K562 (cell line): ENCODE results near the gene HRG. TPM values are rescaled to one million over a fixed set of nuclear protein-coding genes. Genes with fewer than 3 reads are reported as not detected.

Experiments
- ATAC-seq: fragments of 200-7000 bp; cut with Tn5 transposase; 3 replicates; pipeline ENCODE4 v1.9.1; 2020; ENCODE audit warnings: moderate library complexity
- Bru-seq: library from RNA; stranded (reverse); fragments of 400-500 nt; gene quantifications from one replicate; lab custom pipeline; 2021; lab: Mats Ljungman, UMichigan
- BruChase-seq, 2 experiments: library from RNA; stranded (reverse); fragments of 400-500 nt; gene quantifications; one replicate each; lab custom pipeline; 2021; lab: Mats Ljungman, UMichigan
- BruUV-seq: library from RNA; stranded (reverse); fragments of 400-500 nt; replicated peaks from 2 replicates; lab custom pipeline; 2021; lab: Mats Ljungman, UMichigan
- CTCF ChIA-PET: fragments of 300-600 bp; formaldehyde crosslinking; extraction: SDS; loops from one replicate; lab custom pipeline; 2021; ENCODE audit warnings: low intra/inter-chr PET ratio; lab: Yijun Ruan, JAX
- POLR2A ChIA-PET: fragments of 300-600, 350-650 bp; sonication (Branson Sonifier 250); formaldehyde crosslinking; extraction: SDS; loops from one replicate; lab custom pipeline; 2021; ENCODE audit warnings: antibody characterized with exemption, inconsistent platforms; lab: Yijun Ruan, JAX
- DNase-seq, 4 experiments: peaks; one replicate each; pipeline versions ENCODE4 v3.0.0 to v3.0.0-alpha.2; 2011 to 2018; ENCODE audit warnings: low spot score in 3 of 4, mixed read lengths in 3 of 4; ENCODE audit errors: extremely low read depth in 1 of 4
- FAIRE-seq: peaks from 2 replicates; lab custom pipeline; 2011; peaks lifted over from hg19 to GRCh38; lab: Jason Lieb, UNC
- H2AFZ ChIP-seq: 2 replicates; pipeline ENCODE4 v1.6.0; 2011; ENCODE audit warnings: low read depth, low read length, control low read depth, inconsistent platforms
- H3K27ac ChIP-seq: fragments of 200-600 bp; 3 replicates; pipeline ENCODE4 v1.8.0; 2011; ENCODE audit warnings: low read depth, mild to moderate bottlenecking, control low read depth, inconsistent platforms, low read length, moderate library complexity, mixed read lengths; ENCODE audit errors: extremely low read depth
- H3K27me3 ChIP-seq, 2 experiments: fragments of 300-600 bp in 1 of 2; 2 replicates in 1 of 2; 3 replicates in 1 of 2; pipeline versions ENCODE4 v1.6.0 to v1.8.0; 2011; ENCODE audit warnings: inconsistent platforms in 2 of 2, low read length in 2 of 2, mild to moderate bottlenecking in 1 of 2, mixed read lengths in 1 of 2, moderate library complexity in 1 of 2; ENCODE audit not compliant: control insufficient read depth in 2 of 2, insufficient read depth in 2 of 2
- H3K36me3 ChIP-seq: fragments of 300-600 bp; 3 replicates; pipeline ENCODE4 v1.8.0; 2011; ENCODE audit warnings: mild to moderate bottlenecking, low read length, inconsistent platforms; ENCODE audit not compliant: control insufficient read depth, insufficient read depth
- H3K4me1 ChIP-seq, 2 experiments: fragments of 200-600 bp in 1 of 2; replicated peaks in 1 of 2; 2 replicates in 1 of 2; 3 replicates in 1 of 2; pipeline versions ENCODE4 v1.5.1 to v1.8.0; 2011; ENCODE audit warnings: inconsistent platforms in 2 of 2, low read length in 2 of 2, mild to moderate bottlenecking in 1 of 2, mixed read lengths in 1 of 2, moderate library complexity in 1 of 2; ENCODE audit not compliant: control insufficient read depth in 2 of 2, insufficient read depth in 2 of 2
- H3K4me2 ChIP-seq: 2 replicates; pipeline ENCODE4 v1.6.1; 2011; ENCODE audit warnings: low read length, control low read depth, inconsistent platforms, mixed read lengths; ENCODE audit not compliant: insufficient read depth
- H3K4me3 ChIP-seq: fragments of 200-600 bp; sonication (generic), shearing (Covaris generic); 2 replicates; pipeline ENCODE4 v1.5.1; 2016; ENCODE audit warnings: control low read depth, inconsistent platforms
- H3K79me2 ChIP-seq: fragments of 200-600 bp; 3 replicates; pipeline ENCODE4 v1.8.0; 2011; ENCODE audit warnings: low read length, inconsistent platforms; ENCODE audit not compliant: control insufficient read depth, insufficient read depth
- H3K9ac ChIP-seq, 2 experiments: 2 replicates each; pipeline versions ENCODE4 v1.6.0 to v1.6.1; 2011; ENCODE audit warnings: low read depth in 2 of 2, low read length in 2 of 2, control low read depth in 1 of 2, inconsistent platforms in 1 of 2, mild to moderate bottlenecking in 1 of 2, mixed read lengths in 1 of 2; ENCODE audit not compliant: insufficient read depth in 1 of 2
- H3K9me1 ChIP-seq: one replicate; pipeline ENCODE4 v1.6.0; 2011; ENCODE audit warnings: inconsistent platforms, mild to moderate bottlenecking, low read length, moderate library complexity; ENCODE audit not compliant: control insufficient read depth, insufficient read depth
- H3K9me3 ChIP-seq: replicated peaks from 2 replicates; pipeline ENCODE4 v1.5.1; 2011; ENCODE audit warnings: low read depth, low read length, inconsistent platforms; ENCODE audit not compliant: control insufficient read depth, insufficient read depth
- H4K20me1 ChIP-seq: replicated peaks from 2 replicates; pipeline ENCODE4 v1.6.1; 2011; ENCODE audit warnings: low read length, inconsistent platforms, mixed read lengths; ENCODE audit not compliant: control insufficient read depth, insufficient read depth
- ARNT ChIP-seq, 2 experiments: fragments of 450-650 bp; IDR thresholded peaks; 2 replicates each; pipeline ENCODE4 v1.6.1; 2016; ENCODE audit warnings: mild to moderate bottlenecking in 1 of 2
- E2F6 ChIP-seq, 2 experiments: IDR thresholded peaks; 2 replicates each; pipeline ENCODE4 v1.6.1; 2011; ENCODE audit warnings: borderline replicate concordance in 1 of 2, control low read depth in 1 of 2, low read depth in 1 of 2, low read length in 1 of 2, mild to moderate bottlenecking in 1 of 2, mixed read lengths in 1 of 2, moderate library complexity in 1 of 2; ENCODE audit not compliant: insufficient read depth in 1 of 2, insufficient read length in 1 of 2, poor library complexity in 1 of 2, severe bottlenecking in 1 of 2; ENCODE audit errors: extremely low read depth in 1 of 2
- ERF ChIP-seq: fragments of 450-650 bp; formaldehyde crosslinking; IDR thresholded peaks from 2 replicates; pipeline ENCODE4 v1.4.0; 2020; ENCODE audit warnings: mild to moderate bottlenecking, mixed read lengths
- GTF2A2 ChIP-seq: IDR thresholded peaks from 2 replicates; pipeline ENCODE4 v1.6.1; 2016; ENCODE audit warnings: mild to moderate bottlenecking, missing genetic modification characterization, missing compliant biosample characterization
- MEF2A ChIP-seq: IDR thresholded peaks from 2 replicates; pipeline ENCODE4 v1.6.1; 2011; ENCODE audit warnings: low read depth, mild to moderate bottlenecking, low read length, moderate library complexity; ENCODE audit not compliant: control insufficient read depth
- MLX ChIP-seq, 2 experiments: fragments of 450-650 bp in 1 of 2; sonication (generic) in 1 of 2; formaldehyde crosslinking; conservative IDR thresholded peaks; 2 replicates each; pipeline versions ENCODE4 v1.4.0 to v1.8.1; 2020 to 2022; ENCODE audit warnings: mild to moderate bottlenecking in 1 of 2, missing genetic modification reagents in 1 of 2
- NCOA1 ChIP-seq: fragments of 450-650 bp; IDR thresholded peaks from 2 replicates; pipeline ENCODE4 v1.6.1; 2016; ENCODE audit warnings: low read depth
- PATZ1 ChIP-seq: fragments of 250-450 bp; sonication (Bioruptor Pico); IDR thresholded peaks from 2 replicates; pipeline ENCODE4 v1.5.0; 2020; ENCODE audit warnings: mild to moderate bottlenecking, borderline replicate concordance
- POLR2B ChIP-seq: fragments of 450-650 bp; IDR thresholded peaks from 2 replicates; pipeline ENCODE4 v1.6.1; 2018; ENCODE audit warnings: low read depth; ENCODE audit not compliant: partially characterized antibody
- POU5F1 ChIP-seq: fragments of 150-350 bp; IDR thresholded peaks from 2 replicates; pipeline ENCODE4 v1.6.1; 2014; ENCODE audit warnings: borderline replicate concordance, low read length, low read depth, mild to moderate bottlenecking; ENCODE audit not compliant: partially characterized antibody
- WGBS: fragments of 100-300 bp; shearing (Covaris generic); methylation state at CpG from one replicate; pipeline ENCODE4 v1.1.6; 2016; ENCODE audit warnings: low coverage, mixed read lengths; ENCODE audit not compliant: insufficient coverage; ENCODE audit errors: missing lambda C conversion rate; 5-methylcytosine and 5-hydroxymethylcytosine counted together
- in situ Hi-C: fragments of 300-500 bp; cut with MboI; formaldehyde crosslinking; loops from 4 replicates; pipeline ENCODE4 v1.15.0; 2018; ENCODE audit warnings: inconsistent platforms, mixed read lengths
- intact Hi-C: fragments of 100-400 bp; cut with micrococcal nuclease; formaldehyde crosslinking; loops from 2 replicates; pipeline ENCODE4 v1.14.2; 2022
- long read RNA-seq, 3 experiments: library from polyadenylated mRNA in 2 of 3; library from RNA in 1 of 3; unstranded in 2 of 3; stranded (forward) in 1 of 3; transcript quantifications; one replicate each; pipeline ENCODE4 v2.0.0, GENCODE V29; 2019 to 2022
- polyA minus RNA-seq, 3 experiments: library from RNA; depleted of rRNA, polyadenylated mRNA; stranded (reverse); fragments of >200 nt; gene quantifications; 2 replicates each; pipeline ENCODE4 v1.2.3, GENCODE V29; 2011
- polyA plus RNA-seq, 8 experiments: library from polyadenylated mRNA; depleted of rRNA in 4 of 8; stranded (reverse) in 5 of 8; unstranded in 3 of 8; fragments of >200 nt; fragmentation: Nextera tagmentation in 2 of 8; fragmentation: Illumina TruSeq in 1 of 8; extraction: Ambion mirVana in 2 of 8; extraction: Trizol in 1 of 8; gene quantifications; 2 replicates each; pipeline versions ENCODE4 v1.2.1 to v1.2.3, GENCODE V29; 2011 to 2014; ENCODE audit warnings: inconsistent platforms in 1 of 8, missing spikeins in 1 of 8
- total RNA-seq, 7 experiments: library from RNA; depleted of rRNA in 6 of 7; stranded (reverse); fragments of >200 nt in 6 of 7; fragmentation: Illumina TruSeq in 2 of 7; extraction: Trizol in 2 of 7; gene quantifications; 2 replicates each; pipeline versions ENCODE4 v1.2.1 to v1.2.3, GENCODE V29; 2011 to 2021; ENCODE audit warnings: low replicate concordance in 1 of 7

The HRG gene
- total RNA-seq (2011; cell fraction: chromatin; rRNA removed; ENCODE audit: low replicate concordance), result not detected in 2 replicates
- total RNA-seq (2011; cell fraction: nucleolus; rRNA removed), result not detected in 2 replicates
- not detected in 2 replicates for total RNA-seq (2011; cell fraction: nucleoplasm; rRNA removed)
- not detected in 2 replicates for total RNA-seq (2014; rRNA removed)
- not detected in 2 replicates for total RNA-seq (2014; rRNA removed; fragmentation: Illumina TruSeq; extraction: Trizol)
- not detected in 2 replicates for total RNA-seq (2015; rRNA removed; fragmentation: Illumina TruSeq; extraction: Trizol)
- not detected in 2 replicates for total RNA-seq (2021)
- not detected in 2 replicates for polyA plus RNA-seq (2011; rRNA removed)
- polyA plus RNA-seq (2011; cell fraction: cytosol; rRNA removed), result not detected in 2 replicates
- not detected in 2 replicates for polyA plus RNA-seq (2011; cell fraction: nucleus; rRNA removed)
- polyA plus RNA-seq (2012), result 0.04 TPM in 1 of 2 replicates, not detected in the other
- polyA plus RNA-seq (2014; fragmentation: Illumina TruSeq; extraction: Trizol), result not detected in 2 replicates
- not detected for polyA plus RNA-seq (2014; fragmentation: Nextera tagmentation; extraction: Ambion mirVana)
- not detected in 2 replicates for polyA plus RNA-seq (2014; rRNA removed)
- not detected in 2 replicates for polyA minus RNA-seq (2011; rRNA and poly(A)+ RNA removed)
- not detected in 2 replicates for polyA minus RNA-seq (2011; cell fraction: cytosol; rRNA and poly(A)+ RNA removed)
- polyA minus RNA-seq (2011; cell fraction: nucleus; rRNA and poly(A)+ RNA removed), result not detected in 2 replicates
- not detected for Bru-seq, nascent RNA
- BruChase-seq, experiment 1, labeled RNA remaining after a 2-hour chase, result percentile 7 among the genes with signal in this experiment
- not detected for BruChase-seq, experiment 2, labeled RNA remaining after a 6-hour chase
- long read RNA-seq, experiment 1, result 0 reads
- long read RNA-seq, experiment 2, result 0 reads
- long read RNA-seq, experiment 3, result 0 reads

- CTCF ChIA-PET, result no interaction called here
- DNase-seq, result no peak
- no peak within 1 kb of the TSS for H3K4me3 ChIP-seq
- H3K9ac ChIP-seq, result no peak within 1 kb of the TSS
- no peaks in the 10 kb centered on the region for H3K36me3 ChIP-seq
- H3K9me3 ChIP-seq, result no peaks in the 10 kb centered on the region
- POLR2A ChIA-PET, result interaction anchor here (0.5 to 1.5 kb wide), 3 partner anchors 11 to 117 kb away, joined by 3 read pairs; partner anchors contain the start of gene EIF4A2
- H3K4me1 ChIP-seq, result no peaks in the 10 kb centered on the region; a peak in 1 of 5 replicates
- H3K4me2 ChIP-seq, result no peak within 1 kb of the TSS
- H3K79me2 ChIP-seq, result no peaks in the 10 kb centered on the region
- in situ Hi-C loops, result no loop called here
- TF ChIP-seq POU5F1 (no peak), E2F6 (IDR thresholded peaks at IDR 0.05; ENCODE audit: borderline replicate concordance in 1 of 2, extremely low read depth in 1 of 2, insufficient read depth in 1 of 2, insufficient read length in 1 of 2, low read depth in 1 of 2, low read length in 1 of 2, poor library complexity in 1 of 2, severe bottlenecking in 1 of 2) (no peak), MEF2A (no peak), GTF2A2 (tag) (no peak), PATZ1 (no peak), MLX (CRISPR knock-in tag; conservative IDR thresholded peaks at IDR 0.05) (no peak), POLR2B (no peak), ERF (CRISPR knock-in tag) (no peak), NCOA1 (no peak), ARNT (IDR thresholded peaks at IDR 0.05) (no peak)
- TF ChIP-seq, all 486 proteins: peak for 0
- intact Hi-C loops, result no loop called here
- Histone ChIP-seq H3K27ac (no peak within 1 kb of the TSS), H3K9me1 (no peaks in the 10 kb centered on the region), H4K20me1 (no peaks in the 10 kb centered on the region), H3K27me3 (peaks cover 7 to 25% of the 10 kb centered on the region in 2 experiments; a peak in 3 of 5 replicates), H2AFZ (no peak within 1 kb of the TSS)
- BruUV-seq, result no TSS peak
- WGBS, result 18% methylated on average over 8 of the region's 8 CpGs
- FAIRE-seq, result no peak
- no peak for ATAC-seq
Observed at GRCh38 chr3:186665625-186666188, at the start of gene HRG. Gene HRG (plus strand): TSS chr3:186666014. CDS start chr3:186666032, 18 bp downstream.
